ENCODE data around the gene LRRC37A2.
"Not testable (repeated sequence)": the region's sequence is repeated elsewhere in the genome, so short reads cannot be mapped to it uniquely, and the experiment has no call there.

DNA sequence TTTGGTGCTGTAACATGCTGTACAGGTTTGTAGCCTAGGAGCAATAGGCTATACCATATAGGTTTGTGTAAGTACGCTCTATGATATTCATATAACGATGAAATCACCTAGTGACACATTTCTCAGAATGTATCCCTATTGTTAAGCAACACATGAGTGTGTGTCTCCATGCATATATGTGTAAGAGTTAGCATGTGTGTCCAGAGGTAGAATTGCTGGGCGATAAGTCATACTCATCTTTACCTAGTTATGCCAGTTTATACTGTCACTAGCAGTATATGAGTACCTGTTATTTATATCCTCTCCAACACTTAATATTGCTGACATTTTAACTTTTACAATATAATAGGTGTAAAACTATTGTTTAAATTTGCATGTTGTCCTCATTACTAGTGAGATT, 88.5 kb downstream of the LRRC37A2 start:
- TF ChIP-seq, protein P1, sequence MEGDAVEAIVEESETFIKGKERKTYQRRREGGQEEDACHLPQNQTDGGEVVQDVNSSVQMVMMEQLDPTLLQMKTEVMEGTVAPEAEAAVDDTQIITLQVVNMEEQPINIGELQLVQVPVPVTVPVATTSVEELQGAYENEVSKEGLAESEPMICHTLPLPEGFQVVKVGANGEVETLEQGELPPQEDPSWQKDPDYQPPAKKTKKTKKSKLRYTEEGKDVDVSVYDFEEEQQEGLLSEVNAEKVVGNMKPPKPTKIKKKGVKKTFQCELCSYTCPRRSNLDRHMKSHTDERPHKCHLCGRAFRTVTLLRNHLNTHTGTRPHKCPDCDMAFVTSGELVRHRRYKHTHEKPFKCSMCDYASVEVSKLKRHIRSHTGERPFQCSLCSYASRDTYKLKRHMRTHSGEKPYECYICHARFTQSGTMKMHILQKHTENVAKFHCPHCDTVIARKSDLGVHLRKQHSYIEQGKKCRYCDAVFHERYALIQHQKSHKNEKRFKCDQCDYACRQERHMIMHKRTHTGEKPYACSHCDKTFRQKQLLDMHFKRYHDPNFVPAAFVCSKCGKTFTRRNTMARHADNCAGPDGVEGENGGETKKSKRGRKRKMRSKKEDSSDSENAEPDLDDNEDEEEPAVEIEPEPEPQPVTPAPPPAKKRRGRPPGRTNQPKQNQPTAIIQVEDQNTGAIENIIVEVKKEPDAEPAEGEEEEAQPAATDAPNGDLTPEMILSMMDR (IDR thresholded peaks at IDR 0.05; ENCODE audit: insufficient read depth, low read depth, low read length), result not testable (repeated sequence)
- not testable (repeated sequence) for TF ChIP-seq EZH2 (IDR thresholded peaks at IDR 0.05; ENCODE audit: insufficient read depth, low read length)

Measured in astrocyte (in vitro differentiated cells and primary cell).